Uterus (tissue), 2 donors: ENCODE results near the gene SLIT3.

Source experiments
- POLR2A ChIP-seq, 2 donors: fragments of 450-650 bp; IDR thresholded peaks; one replicate each; pipeline ENCODE4 v1.6.1; 2016; ENCODE audit warnings: antibody characterized with exemption in 2 of 2, mild to moderate bottlenecking in 1 of 2, moderate library complexity in 1 of 2
- TF ChIP-seq, protein P1 (sequence below), 4 experiments: fragments of 200-600 bp in 2 of 4; fragments of 450-650 bp in 2 of 4; sonication (generic) in 2 of 4; IDR thresholded peaks; one replicate each; pipeline ENCODE4 v1.5.1; 2016 to 2019; ENCODE audit warnings: antibody characterized with exemption in 4 of 4, mild to moderate bottlenecking in 2 of 4, moderate library complexity in 1 of 4

DNA sequence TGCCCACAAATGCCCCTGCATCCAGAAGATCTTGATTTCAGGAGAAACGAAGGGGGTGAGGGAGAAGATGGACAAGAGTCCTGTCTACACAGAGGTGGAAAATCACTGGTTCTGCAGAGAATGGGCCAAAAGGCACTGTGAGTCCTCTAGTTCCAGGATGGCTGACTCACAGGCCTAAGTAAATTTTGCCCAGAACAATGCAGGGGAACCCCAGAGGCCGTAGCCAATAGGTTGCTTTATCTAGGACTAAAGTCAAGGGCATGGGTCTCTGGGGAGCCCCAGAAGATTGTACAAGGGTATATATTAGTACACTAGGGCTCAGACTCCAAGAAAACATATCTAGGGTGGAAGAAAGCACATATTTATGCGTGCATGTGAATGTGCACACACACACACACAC, 98.0 kb downstream of the SLIT3 start:
- TF ChIP-seq, protein P1, sequence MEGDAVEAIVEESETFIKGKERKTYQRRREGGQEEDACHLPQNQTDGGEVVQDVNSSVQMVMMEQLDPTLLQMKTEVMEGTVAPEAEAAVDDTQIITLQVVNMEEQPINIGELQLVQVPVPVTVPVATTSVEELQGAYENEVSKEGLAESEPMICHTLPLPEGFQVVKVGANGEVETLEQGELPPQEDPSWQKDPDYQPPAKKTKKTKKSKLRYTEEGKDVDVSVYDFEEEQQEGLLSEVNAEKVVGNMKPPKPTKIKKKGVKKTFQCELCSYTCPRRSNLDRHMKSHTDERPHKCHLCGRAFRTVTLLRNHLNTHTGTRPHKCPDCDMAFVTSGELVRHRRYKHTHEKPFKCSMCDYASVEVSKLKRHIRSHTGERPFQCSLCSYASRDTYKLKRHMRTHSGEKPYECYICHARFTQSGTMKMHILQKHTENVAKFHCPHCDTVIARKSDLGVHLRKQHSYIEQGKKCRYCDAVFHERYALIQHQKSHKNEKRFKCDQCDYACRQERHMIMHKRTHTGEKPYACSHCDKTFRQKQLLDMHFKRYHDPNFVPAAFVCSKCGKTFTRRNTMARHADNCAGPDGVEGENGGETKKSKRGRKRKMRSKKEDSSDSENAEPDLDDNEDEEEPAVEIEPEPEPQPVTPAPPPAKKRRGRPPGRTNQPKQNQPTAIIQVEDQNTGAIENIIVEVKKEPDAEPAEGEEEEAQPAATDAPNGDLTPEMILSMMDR (IDR thresholded peaks at IDR 0.05), result no peak
- no peak for TF ChIP-seq POLR2A (IDR thresholded peaks at IDR 0.05)
